A549 (cell line): ENCODE measurements around the gene MAFF.

ENCODE experiments used
- MAZ ChIP-seq: fragments of 150-350 bp; IDR thresholded peaks from 2 replicates; pipeline ENCODE4 v1.6.1; 2014; ENCODE audit warnings: antibody characterized with exemption, low read depth, low read length, borderline replicate concordance
- RFX5 ChIP-seq: fragments of 450-650 bp; IDR thresholded peaks from 2 replicates; pipeline ENCODE4 v1.7.1; 2014; ENCODE audit warnings: antibody characterized with exemption, mild to moderate bottlenecking, moderate library complexity
- TF ChIP-seq, protein P1 (sequence below): fragments of 200-600 bp; sonication (generic); IDR thresholded peaks from 2 replicates; pipeline ENCODE4 v1.6.1; 2016; ENCODE audit warnings: antibody characterized with exemption, mild to moderate bottlenecking, moderate library complexity
- TF ChIP-seq, protein P2 (sequence below): fragments of >200 bp; sonication (Bioruptor Twin); formaldehyde crosslinking; IDR thresholded peaks from 3 replicates; pipeline ENCODE4 v1.5.1; 2016

DNA sequence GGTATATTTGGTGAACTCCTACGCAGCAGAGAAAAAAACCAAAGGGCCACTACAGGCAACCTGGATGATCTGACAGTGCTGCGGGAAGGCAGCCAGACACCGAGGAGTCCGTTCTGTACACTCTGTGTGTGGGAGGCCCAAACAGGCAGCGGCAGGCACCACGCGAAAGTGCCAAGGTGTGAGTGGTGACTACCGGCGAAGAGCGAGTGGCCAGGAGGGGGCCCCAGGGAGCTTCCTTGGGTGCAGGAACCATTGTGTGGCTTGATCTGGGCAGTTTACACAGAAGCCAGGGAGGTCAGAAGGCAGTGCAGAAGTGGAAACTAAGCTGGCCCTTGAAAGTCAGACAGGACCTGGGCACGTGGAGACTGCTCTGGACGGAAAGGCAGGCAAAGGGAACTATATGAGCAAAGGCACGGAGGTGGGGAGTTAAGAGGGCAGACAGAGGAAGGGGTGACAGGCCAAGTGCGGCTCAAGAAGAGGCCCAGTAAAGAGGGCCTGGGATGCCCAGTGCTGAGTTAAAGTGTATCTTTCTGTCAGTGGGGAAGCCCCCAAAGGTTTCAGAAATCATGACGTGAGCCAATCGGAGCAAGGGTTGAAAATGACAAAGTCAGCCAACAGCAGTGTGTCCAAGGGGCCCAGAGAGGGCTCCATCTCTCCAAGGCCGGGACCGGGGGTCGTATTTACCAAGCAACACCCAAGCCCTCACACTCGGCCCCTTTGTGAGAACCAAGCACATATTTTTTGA, 60.4 kb downstream of the MAFF start:
- TF ChIP-seq, protein P1, sequence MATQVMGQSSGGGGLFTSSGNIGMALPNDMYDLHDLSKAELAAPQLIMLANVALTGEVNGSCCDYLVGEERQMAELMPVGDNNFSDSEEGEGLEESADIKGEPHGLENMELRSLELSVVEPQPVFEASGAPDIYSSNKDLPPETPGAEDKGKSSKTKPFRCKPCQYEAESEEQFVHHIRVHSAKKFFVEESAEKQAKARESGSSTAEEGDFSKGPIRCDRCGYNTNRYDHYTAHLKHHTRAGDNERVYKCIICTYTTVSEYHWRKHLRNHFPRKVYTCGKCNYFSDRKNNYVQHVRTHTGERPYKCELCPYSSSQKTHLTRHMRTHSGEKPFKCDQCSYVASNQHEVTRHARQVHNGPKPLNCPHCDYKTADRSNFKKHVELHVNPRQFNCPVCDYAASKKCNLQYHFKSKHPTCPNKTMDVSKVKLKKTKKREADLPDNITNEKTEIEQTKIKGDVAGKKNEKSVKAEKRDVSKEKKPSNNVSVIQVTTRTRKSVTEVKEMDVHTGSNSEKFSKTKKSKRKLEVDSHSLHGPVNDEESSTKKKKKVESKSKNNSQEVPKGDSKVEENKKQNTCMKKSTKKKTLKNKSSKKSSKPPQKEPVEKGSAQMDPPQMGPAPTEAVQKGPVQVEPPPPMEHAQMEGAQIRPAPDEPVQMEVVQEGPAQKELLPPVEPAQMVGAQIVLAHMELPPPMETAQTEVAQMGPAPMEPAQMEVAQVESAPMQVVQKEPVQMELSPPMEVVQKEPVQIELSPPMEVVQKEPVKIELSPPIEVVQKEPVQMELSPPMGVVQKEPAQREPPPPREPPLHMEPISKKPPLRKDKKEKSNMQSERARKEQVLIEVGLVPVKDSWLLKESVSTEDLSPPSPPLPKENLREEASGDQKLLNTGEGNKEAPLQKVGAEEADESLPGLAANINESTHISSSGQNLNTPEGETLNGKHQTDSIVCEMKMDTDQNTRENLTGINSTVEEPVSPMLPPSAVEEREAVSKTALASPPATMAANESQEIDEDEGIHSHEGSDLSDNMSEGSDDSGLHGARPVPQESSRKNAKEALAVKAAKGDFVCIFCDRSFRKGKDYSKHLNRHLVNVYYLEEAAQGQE, result no peak
- TF ChIP-seq RFX5 (no peak), MAZ (no peak)
- TF ChIP-seq, protein P2, sequence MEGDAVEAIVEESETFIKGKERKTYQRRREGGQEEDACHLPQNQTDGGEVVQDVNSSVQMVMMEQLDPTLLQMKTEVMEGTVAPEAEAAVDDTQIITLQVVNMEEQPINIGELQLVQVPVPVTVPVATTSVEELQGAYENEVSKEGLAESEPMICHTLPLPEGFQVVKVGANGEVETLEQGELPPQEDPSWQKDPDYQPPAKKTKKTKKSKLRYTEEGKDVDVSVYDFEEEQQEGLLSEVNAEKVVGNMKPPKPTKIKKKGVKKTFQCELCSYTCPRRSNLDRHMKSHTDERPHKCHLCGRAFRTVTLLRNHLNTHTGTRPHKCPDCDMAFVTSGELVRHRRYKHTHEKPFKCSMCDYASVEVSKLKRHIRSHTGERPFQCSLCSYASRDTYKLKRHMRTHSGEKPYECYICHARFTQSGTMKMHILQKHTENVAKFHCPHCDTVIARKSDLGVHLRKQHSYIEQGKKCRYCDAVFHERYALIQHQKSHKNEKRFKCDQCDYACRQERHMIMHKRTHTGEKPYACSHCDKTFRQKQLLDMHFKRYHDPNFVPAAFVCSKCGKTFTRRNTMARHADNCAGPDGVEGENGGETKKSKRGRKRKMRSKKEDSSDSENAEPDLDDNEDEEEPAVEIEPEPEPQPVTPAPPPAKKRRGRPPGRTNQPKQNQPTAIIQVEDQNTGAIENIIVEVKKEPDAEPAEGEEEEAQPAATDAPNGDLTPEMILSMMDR, result peak; percentile 23
